Fibroblast of skin of left quadriceps (primary cell): ENCODE measurements around the gene USP14.

ENCODE experiments used
- DNase-seq, 2 experiments: peaks; one replicate each; pipeline ENCODE4 v3.0.0-alpha.2; 2013; ENCODE audit warnings: low read depth in 2 of 2

Gene USP14

DNA sequence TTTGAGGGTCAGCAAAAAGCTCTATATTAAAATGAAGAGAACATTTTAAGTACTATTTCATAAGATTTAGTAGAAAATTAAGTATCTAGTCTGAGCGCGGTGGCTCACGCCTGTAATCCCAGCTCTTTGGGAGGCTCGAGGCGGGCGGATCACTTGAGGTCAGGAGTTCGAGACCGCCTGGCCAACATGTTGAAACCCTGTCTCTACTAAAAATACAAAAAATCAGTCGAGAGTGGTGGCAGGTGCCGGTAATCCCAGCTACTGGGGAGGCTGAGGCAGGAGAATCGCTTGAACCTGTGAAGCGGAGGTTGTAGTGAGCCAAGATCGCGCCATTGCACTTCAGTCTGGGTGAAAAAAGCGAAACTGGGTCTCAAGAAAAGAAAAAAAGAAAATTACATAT lies 1.6 kb downstream of the USP14 start:
- no peak for DNase-seq

DNA sequence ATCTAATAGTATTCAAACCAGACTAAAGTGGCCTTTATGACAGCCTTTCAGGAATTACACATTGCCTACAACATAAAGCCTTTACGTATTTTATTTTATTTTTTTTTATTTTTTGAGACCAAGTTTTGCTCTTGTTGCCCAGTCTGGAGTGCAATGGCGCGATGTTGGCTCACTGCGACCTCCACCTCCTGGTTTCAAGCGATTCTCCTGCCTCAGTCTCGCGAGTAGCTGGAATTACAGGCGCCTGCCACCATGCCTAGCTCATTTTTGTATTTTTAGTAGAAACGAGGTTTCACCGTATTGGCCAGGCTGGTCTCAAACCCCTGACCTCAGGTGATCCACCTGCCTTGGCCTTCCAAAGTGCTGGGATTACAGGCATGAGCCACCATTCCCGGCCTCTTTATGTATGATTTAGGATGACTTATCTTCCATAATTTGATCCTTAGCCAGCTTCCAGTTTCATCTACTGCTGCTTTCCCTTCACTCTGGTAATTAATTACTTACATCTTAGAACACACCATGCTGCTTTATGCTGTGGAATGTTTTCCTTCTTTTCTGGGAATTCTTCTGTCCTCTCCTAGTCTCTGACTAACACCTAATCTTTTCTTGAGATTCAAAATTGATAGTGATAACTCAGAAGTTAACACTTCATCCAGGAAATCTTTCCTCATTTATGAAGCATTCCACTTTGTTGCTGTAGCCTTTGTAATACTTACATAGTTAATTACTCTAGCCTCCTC lies 2.6 kb downstream of the USP14 start:
- no peak for DNase-seq

- DNase-seq: no peak
Observed at GRCh38 chr18:172361-172760, 14.0 kb downstream of the USP14 start.

GRCh38 chr18:179499-179898 lies 21.1 kb downstream of the USP14 start:
- no peak for DNase-seq

GRCh38 chr18:181711-182110 lies 23.4 kb downstream of the USP14 start:
- no peak for DNase-seq

DNA sequence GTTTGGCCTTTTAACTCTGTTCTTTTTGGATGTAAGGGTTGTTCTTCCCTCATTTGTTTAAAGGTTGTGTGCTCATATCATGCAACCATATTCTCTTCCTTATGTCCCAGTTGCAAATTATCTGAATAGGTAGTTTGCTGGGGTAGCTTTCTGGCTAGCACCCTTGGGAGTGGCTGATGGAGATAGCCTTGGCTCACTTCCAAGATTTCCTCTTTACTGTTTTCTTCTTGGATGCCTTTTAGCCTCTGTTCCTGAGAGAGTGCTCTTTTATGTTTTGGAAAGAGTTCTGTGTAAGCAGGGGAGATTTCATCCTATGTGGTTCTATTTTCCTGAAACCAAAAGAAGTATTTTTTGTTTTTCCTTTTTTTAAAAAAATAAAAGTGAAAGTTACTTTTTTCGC lies 25.4 kb downstream of the USP14 start:
- DNase-seq: no peak

GRCh38 chr18:189254-189653 lies 30.9 kb downstream of the USP14 start:
- no peak for DNase-seq

GRCh38 chr18:191725-192124 lies 33.4 kb downstream of the USP14 start:
- no peak for DNase-seq

DNA sequence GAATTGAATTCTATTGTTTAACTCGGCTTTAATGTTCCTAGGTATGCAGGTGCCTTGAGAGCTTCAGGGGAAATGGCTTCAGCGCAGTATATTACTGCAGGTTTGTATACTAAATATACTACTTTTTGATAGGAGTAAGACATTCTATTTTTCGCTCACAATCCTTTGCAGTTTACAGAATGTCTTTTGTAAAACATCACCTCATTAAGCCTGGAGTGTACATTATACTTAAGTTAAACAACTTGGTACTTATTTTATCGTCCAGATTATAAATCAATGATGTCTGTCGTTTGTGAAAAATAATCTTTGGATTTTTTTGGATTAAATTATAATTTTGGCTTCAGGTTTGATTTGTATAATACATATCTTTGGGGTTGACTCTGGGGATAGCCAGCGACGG lies 34.4 kb downstream of the USP14 start:
- DNase-seq: no peak

- no peak for DNase-seq
Observed at GRCh38 chr18:195651-196050, 37.3 kb downstream of the USP14 start.

DNA sequence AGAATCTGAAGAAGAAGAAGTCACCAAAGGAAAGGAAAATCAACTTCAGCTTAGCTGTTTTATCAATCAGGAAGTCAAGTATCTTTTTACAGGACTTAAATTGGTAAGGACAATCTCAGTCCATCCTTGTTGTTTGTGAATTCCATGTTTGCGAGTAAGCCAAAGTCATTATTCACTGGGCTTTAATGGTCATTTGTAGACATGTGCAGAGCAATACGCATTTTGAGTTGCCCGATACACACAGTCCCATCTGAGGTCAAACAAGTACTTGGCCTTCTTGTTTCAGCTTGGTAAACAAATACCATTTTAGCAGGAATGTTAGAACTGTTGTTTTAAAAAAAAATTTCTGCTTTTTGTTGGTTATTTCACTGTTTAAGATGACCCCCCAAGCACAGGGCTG lies 40.9 kb downstream of the USP14 start:
- DNase-seq: no peak

GRCh38 chr18:199768-200167 lies 41.4 kb downstream of the USP14 start:
- no peak for DNase-seq

GRCh38 chr18:210075-210474 lies 51.7 kb downstream of the USP14 start:
- no peak for DNase-seq

GRCh38 chr18:210733-211132 lies 52.4 kb downstream of the USP14 start:
- DNase-seq: no peak

DNA sequence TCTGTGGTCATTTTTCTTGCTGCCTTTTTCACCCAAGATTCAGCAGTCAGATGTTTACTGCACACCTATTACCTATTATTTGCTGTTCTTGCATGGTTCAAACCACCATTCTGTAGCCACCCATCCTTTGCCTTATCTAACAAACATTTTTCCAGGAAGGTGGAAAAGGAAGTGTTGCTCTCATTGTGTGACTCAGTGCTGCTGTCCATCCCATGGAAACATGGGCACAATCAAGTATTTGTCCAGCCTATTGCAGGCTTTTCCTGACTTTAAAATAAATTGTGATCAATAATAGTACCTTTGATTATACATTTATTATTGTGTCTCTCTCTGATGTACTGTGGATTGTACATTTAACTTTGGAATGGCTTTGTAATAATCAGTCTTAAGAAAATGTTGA lies 53.2 kb downstream of the USP14 start:
- no peak for DNase-seq

GRCh38 chr18:212780-213179 lies 54.4 kb downstream of the USP14 start:
- DNase-seq: no peak

DNA sequence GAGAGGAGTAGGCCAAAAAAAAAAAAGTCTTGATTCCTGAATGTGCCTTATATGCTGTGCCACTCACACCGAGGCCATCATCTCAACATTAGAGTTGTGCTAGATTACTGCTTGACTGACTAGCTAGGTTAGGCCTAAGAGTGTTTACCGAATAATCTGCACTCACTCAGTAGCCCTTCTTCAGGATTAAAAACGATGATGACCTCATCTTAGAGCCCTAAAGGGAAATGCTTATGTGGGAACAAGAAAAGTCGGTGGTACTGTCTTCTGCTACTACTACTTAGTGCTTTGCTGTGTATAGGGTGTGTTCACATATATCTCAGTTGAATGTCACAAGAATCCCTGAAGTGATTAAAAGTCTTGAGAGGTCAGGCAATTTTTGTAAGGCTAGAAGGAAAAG lies 55.1 kb downstream of the USP14 start:
- DNase-seq: no peak

GRCh38 chr18:213966-214365 lies 55.6 kb downstream of the USP14 start:
- DNase-seq: no peak

GRCh38 chr18:215448-216010 lies 57.2 kb downstream of the USP14 start:
- no peak for DNase-seq

GRCh38 chr18:217532-218336 lies 59.4 kb downstream of the USP14 start:
- DNase-seq: no peak

- no peak for DNase-seq
Observed at GRCh38 chr18:220708-221107, 62.4 kb downstream of the USP14 start.

DNA sequence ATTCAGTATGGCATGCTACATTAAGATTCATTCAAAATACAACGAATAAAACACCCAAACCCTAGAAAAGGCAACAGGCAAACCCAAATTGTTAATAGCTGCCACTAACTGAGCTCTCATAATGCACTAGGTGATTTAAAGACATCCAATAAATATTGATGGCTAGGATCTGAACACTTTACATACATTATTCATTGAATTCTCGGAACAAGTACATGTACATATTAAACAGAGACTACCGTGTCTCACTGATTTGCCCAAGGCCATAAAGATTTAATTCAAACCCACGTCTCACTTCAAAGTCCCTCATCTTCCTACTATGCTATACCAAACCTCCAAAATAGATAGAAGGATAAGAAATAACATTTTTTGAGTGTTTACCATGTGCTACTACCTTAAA lies 67.4 kb downstream of the USP14 start:
- no peak for DNase-seq

- DNase-seq: no peak
Observed at GRCh38 chr18:227374-227773, 69.0 kb downstream of the USP14 start.
